Left forelimb (tissue), 1 donor: Measurements from ENCODE around the gene CTH.
"Not testable (repeated sequence)": the region's sequence is repeated elsewhere in the genome, so short reads cannot be mapped to it uniquely, and the experiment has no call there.

Experiments
- DNase-seq: peaks from one replicate; pipeline ENCODE4 v3.0.0-alpha.2; 2018; ENCODE audit warnings: low spot score

CTH gene

GRCh38 chr1:70455291-70455690 is 44.2 kb downstream of the CTH start:
- no peak for DNase-seq

DNA sequence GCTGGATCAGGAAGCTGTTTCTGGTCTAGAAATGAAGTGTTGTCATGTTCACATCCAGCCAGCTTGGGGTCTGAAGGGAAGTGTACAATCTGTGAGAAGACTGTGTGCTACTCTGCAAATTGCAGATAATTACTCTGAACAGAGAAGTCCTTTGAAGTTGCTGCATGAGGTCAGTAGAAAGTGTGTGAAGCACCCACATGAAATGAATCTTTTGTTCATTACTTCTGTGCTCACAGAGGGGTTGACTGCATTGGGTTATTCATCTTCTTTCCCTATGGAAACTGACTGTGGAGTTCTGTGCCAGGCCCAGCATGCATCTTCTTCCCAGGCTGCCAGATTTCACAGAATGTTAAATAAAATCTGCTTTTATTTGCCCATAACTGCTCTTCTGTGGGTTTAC is 47.1 kb downstream of the CTH start:
- DNase-seq, result no peak

DNA sequence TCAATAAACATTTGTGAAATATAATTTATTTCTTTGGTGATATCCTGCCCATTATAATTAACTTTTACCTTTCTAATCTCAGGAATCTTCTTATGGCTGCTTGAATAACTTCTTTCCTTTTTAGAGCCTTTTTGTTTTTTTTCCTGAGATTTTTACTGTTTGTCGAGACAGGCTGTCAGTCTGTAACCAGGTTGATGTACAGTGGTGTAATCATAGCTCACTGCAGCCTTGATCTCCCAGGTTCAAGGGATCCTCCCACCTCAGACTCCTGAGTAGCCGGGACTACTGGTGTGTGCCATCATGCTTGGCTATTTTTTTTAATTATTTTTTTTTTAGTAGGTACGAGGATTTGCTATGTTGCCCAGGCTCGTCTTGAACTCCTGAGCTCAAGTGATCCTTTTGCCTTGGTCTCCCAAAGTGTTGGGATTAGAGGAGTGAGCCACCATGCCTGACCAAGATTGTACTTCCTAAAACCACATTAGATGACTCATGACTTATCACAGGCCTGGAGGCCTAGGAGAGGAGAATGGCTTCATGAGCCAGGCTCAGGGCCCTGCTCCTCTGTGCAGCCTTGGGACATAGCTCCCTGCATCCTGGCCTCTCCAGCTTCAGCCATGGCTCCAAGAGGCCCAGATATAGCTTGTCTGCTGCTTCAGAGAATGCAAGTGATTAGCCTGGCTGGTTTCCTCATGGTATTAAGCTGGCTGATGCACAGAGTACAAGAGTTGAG is 48.6 kb downstream of the CTH start:
- no peak for DNase-seq

DNA sequence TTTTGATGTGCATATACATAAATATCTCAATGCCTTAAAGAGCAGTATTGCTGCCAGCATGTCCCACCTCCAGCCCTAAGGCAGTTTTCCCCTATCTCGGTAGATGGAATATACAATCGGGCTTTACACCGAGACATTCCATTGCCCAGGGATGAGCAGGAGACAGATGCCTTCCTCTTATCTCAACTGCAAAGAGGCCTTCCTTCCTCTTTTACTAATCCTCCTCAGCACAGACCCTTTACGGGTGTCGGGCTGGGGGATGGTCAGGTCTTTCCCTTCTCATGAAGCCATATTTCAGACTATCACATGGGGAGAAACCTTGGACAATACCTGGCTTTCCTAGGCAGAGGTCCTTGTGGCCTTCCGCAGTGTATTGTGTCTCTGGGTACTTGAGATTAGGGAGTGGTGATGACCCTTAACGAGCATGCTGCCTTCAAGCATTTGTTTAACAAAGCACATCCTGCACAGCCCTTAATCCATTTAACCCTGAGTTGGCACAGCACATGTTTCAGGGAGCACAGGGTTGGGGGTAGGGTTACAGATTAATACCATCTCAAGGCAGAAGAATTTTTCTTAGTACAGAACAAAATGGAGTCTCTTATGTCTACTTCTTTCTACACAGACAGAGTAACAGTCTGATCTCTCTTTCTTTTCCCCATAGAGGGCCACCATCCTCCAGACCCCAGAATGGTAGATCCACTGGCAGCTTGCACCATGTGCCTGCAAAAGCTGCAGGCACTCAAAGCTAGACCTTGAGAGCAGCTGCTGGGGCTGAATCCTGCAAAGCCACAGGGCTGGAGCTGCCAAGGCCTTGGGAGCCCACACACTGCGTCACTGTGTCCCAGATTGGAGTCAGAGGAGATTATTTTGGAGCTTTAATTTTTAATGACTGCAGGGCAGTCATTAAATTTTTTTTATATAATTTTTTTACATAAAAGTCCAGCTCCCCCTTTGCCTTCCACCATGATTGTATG is 50.0 kb downstream of the CTH start:
- not testable (repeated sequence) for DNase-seq

DNA sequence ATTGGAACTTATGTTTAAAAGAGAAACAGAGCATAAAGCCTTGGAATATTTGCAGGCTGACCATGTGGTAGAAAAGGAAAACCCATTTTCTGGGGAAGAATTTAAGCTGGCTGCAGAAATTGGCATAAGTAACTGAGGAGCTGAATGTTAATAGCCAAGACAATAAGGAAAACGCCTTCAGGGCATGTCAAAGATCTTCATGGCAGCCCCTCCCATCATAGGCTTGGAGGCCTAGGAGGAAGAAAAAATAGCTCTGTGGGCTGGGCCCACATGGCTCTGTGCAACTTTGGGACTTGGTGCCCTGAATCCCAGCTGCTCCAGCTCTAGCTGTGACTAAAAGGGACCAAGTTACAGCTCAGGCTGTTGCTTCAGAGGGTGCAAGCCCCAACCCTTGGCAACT is 51.5 kb downstream of the CTH start:
- DNase-seq, result no peak

GRCh38 chr1:70465911-70466310 is 54.8 kb downstream of the CTH start:
- no peak for DNase-seq

- DNase-seq, result no peak
Measured at GRCh38 chr1:70467531-70467930, 56.5 kb downstream of the CTH start.

DNA sequence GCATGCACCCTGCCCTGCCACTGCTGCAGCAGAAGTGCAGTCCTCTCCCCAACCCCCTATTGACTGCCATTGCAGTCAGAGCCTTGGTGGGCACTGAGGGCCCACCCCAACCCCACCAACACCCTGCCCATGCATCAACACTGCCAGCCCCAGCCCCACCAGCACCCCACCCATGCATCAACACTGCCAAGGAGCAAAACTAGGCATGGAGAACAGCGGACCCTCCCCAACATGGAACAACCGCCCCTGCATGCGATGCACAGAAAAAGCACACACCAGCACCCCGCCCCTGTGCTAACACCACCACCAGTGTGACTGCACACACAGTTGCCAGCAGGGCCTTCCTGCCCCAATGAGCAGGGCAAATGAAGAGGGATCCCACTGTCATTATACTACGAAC is 57.1 kb downstream of the CTH start:
- DNase-seq, result no peak

- DNase-seq, result not testable (repeated sequence)
Measured at GRCh38 chr1:70469184-70469583, 58.1 kb downstream of the CTH start.

DNA sequence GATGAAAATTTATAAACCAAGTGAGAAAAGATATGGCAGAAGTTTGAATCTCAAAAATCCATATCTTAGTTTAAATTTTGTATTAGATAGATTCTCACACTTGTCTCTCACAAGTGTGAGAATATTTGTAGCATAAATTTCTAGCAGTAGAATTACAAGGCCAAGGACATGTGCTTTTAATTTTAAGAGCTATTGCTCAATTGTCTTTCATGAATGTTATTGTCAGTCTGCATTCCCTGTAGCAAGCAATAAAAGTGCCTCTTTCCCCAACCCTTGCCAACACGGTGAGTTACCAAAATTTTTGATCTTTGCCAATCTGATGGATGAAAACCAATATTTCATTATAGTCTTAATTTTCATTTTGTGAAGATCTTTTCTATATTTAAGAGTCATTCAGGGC is 64.0 kb downstream of the CTH start:
- DNase-seq, result no peak

DNA sequence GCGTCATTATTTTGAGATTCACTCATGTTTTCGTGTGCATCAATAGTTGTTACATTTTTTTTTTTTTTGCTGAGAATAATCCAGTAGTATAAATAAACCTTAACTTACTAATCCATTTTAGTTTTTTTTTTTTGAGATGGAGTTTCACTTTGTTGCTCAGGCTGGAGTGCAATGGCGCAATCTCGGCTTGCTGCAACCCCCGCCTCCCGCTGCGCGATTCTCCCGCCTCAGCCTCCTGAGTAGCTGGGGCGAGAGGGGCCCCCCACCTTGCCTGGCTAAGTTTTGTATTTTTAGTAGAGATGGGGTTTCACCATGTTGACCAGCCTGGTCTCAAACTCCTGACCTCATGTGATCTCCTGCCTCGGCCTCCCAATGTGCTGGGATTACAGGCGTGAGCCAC is 66.0 kb downstream of the CTH start:
- DNase-seq, result no peak

GRCh38 chr1:70477905-70478304 is 66.8 kb downstream of the CTH start:
- not testable (repeated sequence) for DNase-seq

GRCh38 chr1:70483342-70483741 is 72.3 kb downstream of the CTH start:
- no peak for DNase-seq

- no peak for DNase-seq
Measured at GRCh38 chr1:70485624-70486023, 74.6 kb downstream of the CTH start.

- DNase-seq, result peak; percentile 81
Measured at GRCh38 chr1:70486676-70487458, 75.8 kb downstream of the CTH start.

DNA sequence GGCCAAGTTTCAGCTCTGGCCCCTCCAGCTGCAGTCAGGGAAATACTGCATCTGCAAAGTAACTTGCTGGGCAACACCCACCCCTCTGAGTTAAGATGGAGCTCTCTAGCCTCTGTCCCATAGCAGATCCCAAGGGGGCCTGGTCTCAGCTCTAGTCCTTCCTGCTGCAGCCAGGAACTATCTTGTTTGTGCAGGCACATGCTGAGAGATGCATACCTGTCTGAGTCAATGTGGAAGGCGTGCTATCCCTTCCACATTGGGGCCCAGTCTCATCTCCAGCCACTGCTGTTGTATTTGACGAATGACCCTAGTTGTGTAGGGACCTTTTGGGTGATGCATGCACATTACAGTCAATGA is 76.4 kb downstream of the CTH start:
- DNase-seq, result no peak

- no peak for DNase-seq
Measured at GRCh38 chr1:70487910-70488665, 77.0 kb downstream of the CTH start.
